GM13976 (cell line): ENCODE measurements around the gene IZUMO1.

Experiments used
- DNase-seq: peaks from one replicate; pipeline ENCODE4 v3.0.0; 2012; ENCODE audit warnings: low spot score
- CTCF ChIP-seq: IDR thresholded peaks from 2 replicates; pipeline ENCODE4 v1.5.1; 2012; ENCODE audit warnings: borderline replicate concordance, mild to moderate bottlenecking; ENCODE audit not compliant: insufficient read depth; ENCODE audit errors: extremely low read depth, missing control alignments, control extremely low read depth
- in situ Hi-C: fragments of 300-500 bp; cut with MboI; formaldehyde crosslinking; loops from one replicate; pipeline ENCODE4 v1.12.0; 2022; ENCODE audit warnings: low sequenced_read_pairs, mixed read lengths, inconsistent platforms; ENCODE audit not compliant: unreplicated experiment

The IZUMO1 gene

GRCh38 chr19:48784527-48784926, 37.8 kb upstream of the IZUMO1 start:
- DNase-seq = no peak
- TF ChIP-seq CTCF = no peak
- in situ Hi-C loops = no loop called here

- no peak for TF ChIP-seq CTCF
- in situ Hi-C loops = no loop called here
- no peak for DNase-seq
These were observed 34.1 kb upstream of the IZUMO1 start for GRCh38 chr19:48780631-48781391.

GRCh38 chr19:48779636-48780035, 32.9 kb upstream of the IZUMO1 start:
- no peak for DNase-seq
- no peak for TF ChIP-seq CTCF
- in situ Hi-C loops = no loop called here

GRCh38 chr19:48777720-48778119, 31.0 kb upstream of the IZUMO1 start:
- no peak for DNase-seq
- in situ Hi-C loops = no loop called here
- no peak for TF ChIP-seq CTCF

- no peak for TF ChIP-seq CTCF
- in situ Hi-C loops = no loop called here
- DNase-seq = no peak
These were observed 30.4 kb upstream of the IZUMO1 start for GRCh38 chr19:48777139-48777538.

- TF ChIP-seq CTCF = no peak
- in situ Hi-C loops = no loop called here
- DNase-seq = no peak
These were observed 25.8 kb upstream of the IZUMO1 start for GRCh38 chr19:48772503-48772953.
